Measurements from ENCODE around the gene PSMA6. TPM values are rescaled to one million over a fixed set of nuclear protein-coding genes. Genes with fewer than 3 reads are reported as not detected.
A peak's percentile ranks its signal among the peaks of the same experiment; 100 is the strongest.

The PSMA6 gene
- total and polyA plus RNA-seq, 2 of the 13 experiments (the other 11 are each of a cell fraction or from before 2014, with no cell fraction given), result 525 to 1,109 TPM

- TF ChIP-seq HBP1 (CRISPR knock-in tag; IDR thresholded peaks at IDR 0.05; ENCODE audit: low read depth), result no peak
- TF ChIP-seq SOX13 (IDR thresholded peaks at IDR 0.05), result no peak
- TF ChIP-seq SOX13 (CRISPR knock-in tag; conservative IDR thresholded peaks at IDR 0.05 in 1 of 2, IDR thresholded peaks at IDR 0.05 in 1 of 2), result no peak
- TF ChIP-seq USF2 (IDR thresholded peaks at IDR 0.05; ENCODE audit: low read depth, low read length), result no peak
- TF ChIP-seq USF2 (CRISPR knock-in tag; IDR thresholded peaks at IDR 0.05; ENCODE audit: borderline replicate concordance), result no peak
- TF ChIP-seq AKNA (CRISPR knock-in tag; IDR thresholded peaks at IDR 0.05; ENCODE audit: borderline replicate concordance), result no peak
- TF ChIP-seq KLF13 (CRISPR knock-in tag; IDR thresholded peaks at IDR 0.05), result 0 out of 2 replicates have a peak, but pooled peaks have one; percentile 37
- TF ChIP-seq DNMT1 (CRISPR knock-in tag; IDR thresholded peaks at IDR 0.05), result peak; percentile 82; the same call in 1 of the 2 replicates
- no peak for TF ChIP-seq HNF1A (IDR thresholded peaks at IDR 0.05; ENCODE audit: low read depth)
- 0 out of 2 replicates have a peak, but pooled peaks have one; percentile 64 for TF ChIP-seq HNF1A (CRISPR knock-in tag; IDR thresholded peaks at IDR 0.05; ENCODE audit: borderline replicate concordance)
- TF ChIP-seq CSRNP2 (CRISPR knock-in tag; conservative IDR thresholded peaks at IDR 0.05; ENCODE audit: low read depth), result no peak
- TF ChIP-seq MED8 (CRISPR knock-in tag; IDR thresholded peaks at IDR 0.05; ENCODE audit: insufficient replicate concordance), result no peak
- no peak for TF ChIP-seq ZFP1 (CRISPR knock-in tag; IDR thresholded peaks at IDR 0.05)
- no peak for TF ChIP-seq ZFP82 (CRISPR knock-in tag; IDR thresholded peaks at IDR 0.05; ENCODE audit: borderline replicate concordance)
- no peak for TF ChIP-seq KLF11 (CRISPR knock-in tag; IDR thresholded peaks at IDR 0.05)
Observed at GRCh38 chr14:35362911-35363374, 70.8 kb downstream of the PSMA6 start (continued).
